HCT116 (cell line): Measurements from ENCODE around the gene GRIK4. TPM values are rescaled to one million over a fixed set of nuclear protein-coding genes. Genes with fewer than 3 reads are reported as not detected.

Experiments used
- ATAC-seq: fragments of 200-7000 bp; cut with Tn5 transposase; 2 replicates; pipeline ENCODE4 v1.9.1; 2020; ENCODE audit warnings: mild to moderate bottlenecking, moderate library complexity
- BruUV-seq: library from RNA; stranded (reverse); fragments of 400-500 nt; replicated peaks from 2 replicates; lab custom pipeline; 2021; lab: Mats Ljungman, UMichigan
- CTCF ChIA-PET: fragments of 300-600 bp; sonication (Branson Sonifier 250); formaldehyde crosslinking; loops from one replicate; lab custom pipeline; 2021; ENCODE audit warnings: antibody characterized with exemption; lab: Charles Lee
- POLR2A ChIA-PET: fragments of 300-600, 350-600 bp; sonication (Branson Sonifier 250); formaldehyde crosslinking; loops from one replicate; lab custom pipeline; 2021; ENCODE audit warnings: antibody characterized with exemption; lab: Charles Lee
- RAD21 ChIA-PET, 2 experiments: fragments of 300-600 bp; sonication (Branson Sonifier 250); formaldehyde crosslinking; loops; one replicate each; lab custom pipeline; 2023; ENCODE audit warnings: low total read pairs in 2 of 2; ENCODE audit not compliant: uncharacterized antibody in 2 of 2, unreplicated experiment in 2 of 2, low non-redundant PET in 1 of 2; lab: Charles Lee
- DNase-seq: peaks from one replicate; pipeline ENCODE4 v3.0.0-alpha.2; 2010; ENCODE audit warnings: low read depth, low spot score
- H2AFZ ChIP-seq: fragments of 200-600 bp; shearing (Covaris generic), sonication (generic); 2 replicates; pipeline ENCODE4 v1.6.1; 2017; ENCODE audit warnings: low read depth, mixed run types, mixed read lengths, antibody characterized with exemption, low read length; ENCODE audit not compliant: poor library complexity, severe bottlenecking
- H3K27ac ChIP-seq: 2 replicates; pipeline ENCODE4 v1.5.1; 2012; ENCODE audit warnings: low read depth, low read length
- H3K27me3 ChIP-seq: fragments of 200-600 bp; sonication (generic); 2 replicates; pipeline ENCODE4 v1.6.1; 2016; ENCODE audit warnings: mixed run types, low read length, mixed read lengths; ENCODE audit not compliant: insufficient read depth
- H3K36me3 ChIP-seq, 2 experiments: fragments of 200-500 bp in 1 of 2; fragments of 200-600 bp in 1 of 2; sonication (Bioruptor generic) in 1 of 2; sonication (generic) in 1 of 2; 2 replicates each; pipeline versions ENCODE4 v1.5.1 to v1.6.1; 2014 to 2016; ENCODE audit warnings: low read length in 2 of 2, inconsistent platforms in 1 of 2, mixed read lengths in 1 of 2, mixed run types in 1 of 2; ENCODE audit not compliant: insufficient read depth in 2 of 2, control insufficient read depth in 1 of 2
- H3K4me1 ChIP-seq, 2 experiments: fragments of 200-600 bp in 1 of 2; sonication (generic) in 1 of 2; 2 replicates each; pipeline versions ENCODE4 v1.5.1 to v1.6.1; 2012 to 2017; ENCODE audit warnings: low read length in 2 of 2, inconsistent platforms in 1 of 2, mild to moderate bottlenecking in 1 of 2, mixed read lengths in 1 of 2, mixed run types in 1 of 2, moderate library complexity in 1 of 2; ENCODE audit not compliant: insufficient read depth in 2 of 2, control insufficient read depth in 1 of 2
- H3K4me2 ChIP-seq: fragments of 200-600 bp; sonication (generic); 2 replicates; pipeline ENCODE4 v1.6.1; 2017; ENCODE audit warnings: mixed run types, low read length, mixed read lengths
- H3K4me3 ChIP-seq, 2 experiments: fragments of 200-600 bp in 1 of 2; sonication (generic) in 1 of 2; replicated peaks in 1 of 2; 2 replicates each; pipeline ENCODE4 v1.5.1; 2011 to 2016; ENCODE audit warnings: low read length in 2 of 2, control low read depth in 1 of 2, low read depth in 1 of 2, mild to moderate bottlenecking in 1 of 2, mixed read lengths in 1 of 2, mixed run types in 1 of 2
- H3K79me2 ChIP-seq: fragments of 200-600 bp; sonication (generic); 2 replicates; pipeline ENCODE4 v1.6.1; 2017; ENCODE audit warnings: mild to moderate bottlenecking, mixed run types, low read length, moderate library complexity, mixed read lengths; ENCODE audit not compliant: insufficient read depth
- H3K9ac ChIP-seq: fragments of 200-600 bp; sonication (generic); 2 replicates; pipeline ENCODE4 v1.6.1; 2016; ENCODE audit warnings: low read length, mixed read lengths
- H3K9me2 ChIP-seq: fragments of 200-600 bp; sonication (generic), shearing (Covaris generic); 2 replicates; pipeline ENCODE4 v1.6.1; 2017; ENCODE audit warnings: mixed run types, mild to moderate bottlenecking, moderate library complexity; ENCODE audit not compliant: insufficient read depth
- H3K9me3 ChIP-seq, 2 experiments: fragments of 200-500 bp in 1 of 2; fragments of 200-600 bp in 1 of 2; sonication (Bioruptor generic) in 1 of 2; sonication (generic) in 1 of 2; 2 replicates each; pipeline ENCODE4 v1.6.1; 2014 to 2017; ENCODE audit warnings: low read length in 2 of 2, mixed read lengths in 2 of 2, inconsistent platforms in 1 of 2, low read depth in 1 of 2, mild to moderate bottlenecking in 1 of 2, mixed run types in 1 of 2, moderate library complexity in 1 of 2; ENCODE audit not compliant: control insufficient read depth in 1 of 2, insufficient read depth in 1 of 2
- H4K20me1 ChIP-seq: fragments of 200-600 bp; sonication (generic), shearing (Covaris generic); 2 replicates; pipeline ENCODE4 v1.6.1; 2017; ENCODE audit warnings: mixed run types, mild to moderate bottlenecking, moderate library complexity; ENCODE audit not compliant: insufficient read depth
- CBX3 ChIP-seq: IDR thresholded peaks from 2 replicates; pipeline ENCODE4 v1.6.1; 2012; ENCODE audit warnings: low read depth
- CEBPB ChIP-seq: IDR thresholded peaks from 2 replicates; pipeline ENCODE4 v1.6.1; 2012; ENCODE audit warnings: low read depth
- EZH2phosphoT487 ChIP-seq: fragments of 200-600 bp; IDR thresholded peaks from 2 replicates; pipeline ENCODE4 v1.6.1; 2018; ENCODE audit warnings: antibody characterized with exemption, borderline replicate concordance
- POLR2A ChIP-seq: IDR thresholded peaks from 2 replicates; pipeline ENCODE4 v1.7.0; 2011; ENCODE audit warnings: borderline replicate concordance; ENCODE audit not compliant: insufficient read depth, insufficient read length; ENCODE audit errors: extremely low read depth
- POLR2AphosphoS5 ChIP-seq: IDR thresholded peaks from 2 replicates; pipeline ENCODE4 v1.6.1; 2011; ENCODE audit warnings: mild to moderate bottlenecking, low read depth, low read length, moderate library complexity
- RAD21 ChIP-seq: IDR thresholded peaks from 2 replicates; pipeline ENCODE4 v1.6.1; 2012; ENCODE audit warnings: low read depth, mild to moderate bottlenecking
- SIN3A ChIP-seq: IDR thresholded peaks from 2 replicates; pipeline ENCODE4 v1.6.1; 2012; ENCODE audit warnings: low read depth
- SP1 ChIP-seq: IDR thresholded peaks from 2 replicates; pipeline ENCODE4 v1.6.1; 2012; ENCODE audit warnings: low read depth
- TCF7L2 ChIP-seq: IDR thresholded peaks from 2 replicates; pipeline ENCODE4 v1.7.0; 2011; ENCODE audit warnings: borderline replicate concordance, inconsistent platforms; ENCODE audit not compliant: insufficient read depth, insufficient read length; ENCODE audit errors: extremely low read depth
- YY1 ChIP-seq: IDR thresholded peaks from 2 replicates; pipeline ENCODE4 v1.6.1; 2011; ENCODE audit warnings: low read length, low read depth, moderate library complexity, mild to moderate bottlenecking; ENCODE audit not compliant: insufficient replicate concordance; ENCODE audit errors: extremely low read depth
- ZFX ChIP-seq: fragments of 450-650 bp; IDR thresholded peaks from 2 replicates; pipeline ENCODE4 v1.6.1; 2017
- ZNF274 ChIP-seq: fragments of 200-500 bp; sonication (Bioruptor generic); IDR thresholded peaks from 2 replicates; pipeline ENCODE4 v1.6.1; 2014; ENCODE audit warnings: mild to moderate bottlenecking, low read depth, low read length, inconsistent platforms
- intact Hi-C: fragments of 100-400 bp; cut with micrococcal nuclease; formaldehyde crosslinking; loops from 2 replicates; pipeline ENCODE4 v1.10.0; 2022
- total RNA-seq: library from RNA; stranded (reverse); gene quantifications from one replicate; pipeline ENCODE4 v1.2.1, GENCODE V29; 2021; ENCODE audit not compliant: unreplicated experiment
- TF ChIP-seq, protein P1 (sequence below), 3 experiments: fragments of 200-600 bp in 1 of 3; sonication (generic) in 1 of 3; IDR thresholded peaks in 2 of 3; conservative IDR thresholded peaks in 1 of 3; 2 replicates each; pipeline ENCODE4 v1.5.1; 2012 to 2017; ENCODE audit warnings: low read depth in 2 of 3, low read length in 2 of 3, antibody characterized with exemption in 1 of 3, borderline replicate concordance in 1 of 3, control low read depth in 1 of 3, mild to moderate bottlenecking in 1 of 3, mixed read lengths in 1 of 3, mixed run types in 1 of 3, moderate library complexity in 1 of 3; ENCODE audit not compliant: insufficient read depth in 1 of 3
- TF ChIP-seq, protein P2 (sequence below): IDR thresholded peaks from 2 replicates; pipeline ENCODE4 v1.6.1; 2012
- TF ChIP-seq, protein P3 (sequence below): IDR thresholded peaks from 2 replicates; pipeline ENCODE4 v1.6.1; 2012; ENCODE audit warnings: low read depth

Gene GRIK4
- total RNA-seq, 1 experiment from 2014 or later: 0.52 TPM

DNA sequence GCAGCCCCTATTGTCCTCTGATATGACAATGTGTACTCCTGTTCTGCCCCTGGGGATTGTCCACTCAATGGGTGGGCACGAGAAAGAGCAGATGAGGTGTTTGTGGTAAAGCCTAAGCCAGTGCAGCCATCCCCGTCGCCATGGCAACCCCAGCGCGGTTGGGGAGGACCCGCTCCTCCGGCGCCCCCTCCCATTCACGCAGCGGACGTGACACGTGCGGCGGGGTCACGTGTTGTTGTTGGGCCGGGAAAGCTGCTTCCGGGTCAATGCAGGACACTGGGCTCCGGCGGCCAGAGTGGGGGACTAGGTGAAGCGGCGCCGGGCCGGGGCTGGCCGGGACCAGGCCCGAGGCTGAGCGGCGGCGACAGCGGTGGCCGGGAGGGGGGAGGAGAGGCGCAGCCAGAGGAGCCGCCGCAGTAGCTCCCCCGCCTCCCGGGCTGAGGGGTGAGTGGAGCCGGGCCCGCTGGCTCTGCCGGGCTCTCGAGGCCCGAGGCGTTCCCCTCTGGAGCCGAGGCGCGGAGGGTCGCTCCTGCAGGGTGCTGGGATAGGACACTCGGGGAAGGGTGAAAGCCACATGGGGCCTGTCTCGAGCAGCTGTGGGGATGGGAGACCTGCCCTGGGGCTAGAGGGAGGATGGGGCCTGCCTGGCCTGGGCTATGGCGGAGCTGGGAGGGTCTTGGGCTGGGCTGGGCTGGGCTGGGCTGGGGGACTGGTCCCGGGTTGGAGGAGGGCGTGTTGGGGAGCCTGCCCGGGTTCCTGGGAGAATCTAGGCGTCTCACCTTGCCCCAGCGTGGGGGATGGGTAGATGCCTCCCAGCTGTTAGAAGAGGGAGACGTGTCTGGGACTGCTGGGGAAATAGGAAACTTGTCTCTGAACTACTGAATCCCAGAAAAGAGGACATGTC, 512.6 kb downstream of the GRIK4 start, which contains the start of gene TBCEL (continued):
- TF ChIP-seq, protein P1, sequence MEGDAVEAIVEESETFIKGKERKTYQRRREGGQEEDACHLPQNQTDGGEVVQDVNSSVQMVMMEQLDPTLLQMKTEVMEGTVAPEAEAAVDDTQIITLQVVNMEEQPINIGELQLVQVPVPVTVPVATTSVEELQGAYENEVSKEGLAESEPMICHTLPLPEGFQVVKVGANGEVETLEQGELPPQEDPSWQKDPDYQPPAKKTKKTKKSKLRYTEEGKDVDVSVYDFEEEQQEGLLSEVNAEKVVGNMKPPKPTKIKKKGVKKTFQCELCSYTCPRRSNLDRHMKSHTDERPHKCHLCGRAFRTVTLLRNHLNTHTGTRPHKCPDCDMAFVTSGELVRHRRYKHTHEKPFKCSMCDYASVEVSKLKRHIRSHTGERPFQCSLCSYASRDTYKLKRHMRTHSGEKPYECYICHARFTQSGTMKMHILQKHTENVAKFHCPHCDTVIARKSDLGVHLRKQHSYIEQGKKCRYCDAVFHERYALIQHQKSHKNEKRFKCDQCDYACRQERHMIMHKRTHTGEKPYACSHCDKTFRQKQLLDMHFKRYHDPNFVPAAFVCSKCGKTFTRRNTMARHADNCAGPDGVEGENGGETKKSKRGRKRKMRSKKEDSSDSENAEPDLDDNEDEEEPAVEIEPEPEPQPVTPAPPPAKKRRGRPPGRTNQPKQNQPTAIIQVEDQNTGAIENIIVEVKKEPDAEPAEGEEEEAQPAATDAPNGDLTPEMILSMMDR (IDR thresholded peaks at IDR 0.05 in 2 of 3, conservative IDR thresholded peaks at IDR 0.05 in 1 of 3; ENCODE audit: borderline replicate concordance in 1 of 3, insufficient read depth in 1 of 3, low read depth in 2 of 3, low read length in 2 of 3): no peak
- TF ChIP-seq, protein P2, sequence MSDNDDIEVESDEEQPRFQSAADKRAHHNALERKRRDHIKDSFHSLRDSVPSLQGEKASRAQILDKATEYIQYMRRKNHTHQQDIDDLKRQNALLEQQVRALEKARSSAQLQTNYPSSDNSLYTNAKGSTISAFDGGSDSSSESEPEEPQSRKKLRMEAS: peak; percentile 96

DNA sequence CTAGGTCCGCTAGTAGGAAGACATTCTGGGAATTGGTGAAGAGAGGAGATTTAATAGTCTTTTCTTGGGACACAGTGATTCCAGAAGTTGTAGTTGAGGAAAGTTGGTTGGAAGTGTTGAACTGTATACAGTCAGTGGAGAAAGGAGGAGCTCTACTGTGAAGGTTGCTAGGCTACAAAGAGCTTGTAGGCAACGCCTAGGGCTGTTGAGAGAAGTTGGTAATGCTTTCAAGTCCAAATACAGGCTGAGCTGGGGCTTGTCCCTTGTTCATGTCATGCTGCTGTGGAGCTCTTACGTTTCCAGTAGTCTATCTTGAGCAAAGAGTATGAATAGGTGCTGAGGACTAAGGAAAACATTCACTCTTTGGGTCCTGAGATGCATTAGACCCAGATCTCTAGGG, 513.4 kb downstream of the GRIK4 start:
- no peak for ATAC-seq
- TF ChIP-seq YY1 (no peak), POLR2AphosphoS5 (no peak), SIN3A (no peak), ZFX (no peak), SP1 (no peak), CEBPB (no peak), ZNF274 (no peak), CBX3 (no peak), POLR2A (no peak), TCF7L2 (no peak), RAD21 (no peak), EZH2phosphoT487 (no peak)
- TF ChIP-seq, protein P1 (IDR thresholded peaks at IDR 0.05 in 2 of 3, conservative IDR thresholded peaks at IDR 0.05 in 1 of 3; ENCODE audit: borderline replicate concordance in 1 of 3, insufficient read depth in 1 of 3, low read depth in 2 of 3, low read length in 2 of 3): no peak
- TF ChIP-seq, protein P3, sequence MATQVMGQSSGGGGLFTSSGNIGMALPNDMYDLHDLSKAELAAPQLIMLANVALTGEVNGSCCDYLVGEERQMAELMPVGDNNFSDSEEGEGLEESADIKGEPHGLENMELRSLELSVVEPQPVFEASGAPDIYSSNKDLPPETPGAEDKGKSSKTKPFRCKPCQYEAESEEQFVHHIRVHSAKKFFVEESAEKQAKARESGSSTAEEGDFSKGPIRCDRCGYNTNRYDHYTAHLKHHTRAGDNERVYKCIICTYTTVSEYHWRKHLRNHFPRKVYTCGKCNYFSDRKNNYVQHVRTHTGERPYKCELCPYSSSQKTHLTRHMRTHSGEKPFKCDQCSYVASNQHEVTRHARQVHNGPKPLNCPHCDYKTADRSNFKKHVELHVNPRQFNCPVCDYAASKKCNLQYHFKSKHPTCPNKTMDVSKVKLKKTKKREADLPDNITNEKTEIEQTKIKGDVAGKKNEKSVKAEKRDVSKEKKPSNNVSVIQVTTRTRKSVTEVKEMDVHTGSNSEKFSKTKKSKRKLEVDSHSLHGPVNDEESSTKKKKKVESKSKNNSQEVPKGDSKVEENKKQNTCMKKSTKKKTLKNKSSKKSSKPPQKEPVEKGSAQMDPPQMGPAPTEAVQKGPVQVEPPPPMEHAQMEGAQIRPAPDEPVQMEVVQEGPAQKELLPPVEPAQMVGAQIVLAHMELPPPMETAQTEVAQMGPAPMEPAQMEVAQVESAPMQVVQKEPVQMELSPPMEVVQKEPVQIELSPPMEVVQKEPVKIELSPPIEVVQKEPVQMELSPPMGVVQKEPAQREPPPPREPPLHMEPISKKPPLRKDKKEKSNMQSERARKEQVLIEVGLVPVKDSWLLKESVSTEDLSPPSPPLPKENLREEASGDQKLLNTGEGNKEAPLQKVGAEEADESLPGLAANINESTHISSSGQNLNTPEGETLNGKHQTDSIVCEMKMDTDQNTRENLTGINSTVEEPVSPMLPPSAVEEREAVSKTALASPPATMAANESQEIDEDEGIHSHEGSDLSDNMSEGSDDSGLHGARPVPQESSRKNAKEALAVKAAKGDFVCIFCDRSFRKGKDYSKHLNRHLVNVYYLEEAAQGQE: no peak

More for the DNA sequence above, 513.4 kb downstream of the GRIK4 start:
- no peaks in the 10 kb centered on the region for H3K9me2 ChIP-seq
- no peak for DNase-seq
- no peaks in the 10 kb centered on the region for H3K9me3 ChIP-seq
- no peaks in the 10 kb centered on the region for H3K36me3 ChIP-seq
- H4K20me1 ChIP-seq: no peaks in the 10 kb centered on the region
- ChIA-PET POLR2A (no interaction called here), RAD21 (no interaction called here), CTCF (interaction anchor here (1.2 kb wide), 1 partner anchor 170 kb away, joined by 3 read pairs; no protein-coding TSS in a partner anchor)
- H2AFZ ChIP-seq: no peak overlapping the region
- H3K4me3 ChIP-seq: peak overlapping the region; percentile 81 to 87
- peak overlapping the region; percentile 76 for H3K4me2 ChIP-seq
- peak overlapping the region; percentile 84 for H3K9ac ChIP-seq
- no peaks in the 10 kb centered on the region for H3K27me3 ChIP-seq
- peaks cover 6 to 14% of the 10 kb centered on the region in 2 experiments for H3K4me1 ChIP-seq
- H3K79me2 ChIP-seq: peaks cover 38% of the 10 kb centered on the region
- intact Hi-C loops: no loop called here
- no peak overlapping the region for H3K27ac ChIP-seq
- BruUV-seq: TSS peak; percentile 41
